GM23248 (cell line): ENCODE results near the gene TRPM7. TPM values are rescaled to one million over a fixed set of nuclear protein-coding genes. Genes with fewer than 3 reads are reported as not detected.

Experiments used
- DNase-seq: peaks from one replicate; pipeline ENCODE4 v3.0.0-alpha.2; 2015
- H2AFZ ChIP-seq: fragments of 200-600 bp; sonication (generic); 2 replicates; pipeline ENCODE4 v1.6.1; 2016; ENCODE audit warnings: antibody characterized with exemption
- H3F3A ChIP-seq: fragments of 200-600 bp; sonication (generic); 2 replicates; pipeline ENCODE4 v1.6.1; 2016; ENCODE audit warnings: mild to moderate bottlenecking, antibody characterized with exemption, mixed run types; ENCODE audit not compliant: insufficient read depth
- H3K27ac ChIP-seq: fragments of 200-600 bp; sonication (generic); 2 replicates; pipeline ENCODE4 v1.5.1; 2016; ENCODE audit warnings: mild to moderate bottlenecking
- H3K27me3 ChIP-seq: fragments of 200-600 bp; sonication (generic); replicated peaks from 2 replicates; pipeline ENCODE4 v1.6.1; 2016; ENCODE audit warnings: mild to moderate bottlenecking; ENCODE audit not compliant: insufficient read depth
- H3K36me3 ChIP-seq: fragments of 200-600 bp; sonication (generic); 2 replicates; pipeline ENCODE4 v1.6.1; 2016; ENCODE audit warnings: low read depth, mild to moderate bottlenecking
- H3K4me1 ChIP-seq: fragments of 200-600 bp; sonication (generic); 2 replicates; pipeline ENCODE4 v1.6.1; 2016; ENCODE audit warnings: mild to moderate bottlenecking; ENCODE audit not compliant: insufficient read depth
- H3K4me2 ChIP-seq: fragments of 200-600 bp; sonication (generic); one replicate; pipeline ENCODE4 v1.6.1; 2016; ENCODE audit warnings: mild to moderate bottlenecking; ENCODE audit not compliant: unreplicated experiment
- H3K4me3 ChIP-seq: fragments of 200-600 bp; sonication (generic); 2 replicates; pipeline ENCODE4 v1.5.1; 2016; ENCODE audit warnings: mild to moderate bottlenecking
- H3K79me2 ChIP-seq: fragments of 200-600 bp; sonication (generic); 2 replicates; pipeline ENCODE4 v1.6.1; 2016; ENCODE audit warnings: mild to moderate bottlenecking; ENCODE audit not compliant: insufficient read depth
- H3K9ac ChIP-seq: fragments of 200-600 bp; sonication (generic); 2 replicates; pipeline ENCODE4 v1.6.1; 2016; ENCODE audit warnings: mild to moderate bottlenecking
- H3K9me2 ChIP-seq: fragments of 200-600 bp; sonication (generic); 2 replicates; pipeline ENCODE4 v1.6.1; 2016; ENCODE audit warnings: mixed run types, mild to moderate bottlenecking, moderate library complexity; ENCODE audit not compliant: insufficient read depth
- H3K9me3 ChIP-seq: fragments of 200-600 bp; sonication (generic); one replicate; pipeline ENCODE4 v1.6.1; 2017; ENCODE audit warnings: low read depth
- H4K20me1 ChIP-seq: fragments of 200-600 bp; sonication (generic); 2 replicates; pipeline ENCODE4 v1.6.0; 2016; ENCODE audit not compliant: insufficient read depth
- EZH2 ChIP-seq: fragments of 200-600 bp; sonication (generic); IDR thresholded peaks from 2 replicates; pipeline ENCODE4 v1.6.1; 2018; ENCODE audit warnings: antibody characterized with exemption, mild to moderate bottlenecking; ENCODE audit not compliant: insufficient read depth, poor library complexity, severe bottlenecking
- EZH2phosphoT487 ChIP-seq: fragments of 200-600 bp; sonication (generic); IDR thresholded peaks from 2 replicates; pipeline ENCODE4 v1.6.1; 2018; ENCODE audit warnings: antibody characterized with exemption, moderate library complexity, mild to moderate bottlenecking, low read depth; ENCODE audit not compliant: insufficient read depth
- WGBS, 2 experiments: methylation state at CpG; one replicate each; pipeline ENCODE4 v1.1.6; 2015 to 2017; ENCODE audit warnings: low lambda C conversion rate in 2 of 2, low coverage in 1 of 2; ENCODE audit errors: missing lambda C conversion rate in 2 of 2; 5-methylcytosine and 5-hydroxymethylcytosine counted together
- in situ Hi-C: fragments of 300-500 bp; cut with MboI; formaldehyde crosslinking; loops from 2 replicates; pipeline ENCODE4 v1.15.0; 2020
- polyA plus RNA-seq: library from polyadenylated mRNA; unstranded; fragments of >200 nt; fragmentation: Nextera tagmentation; extraction: Ambion mirVana; gene quantifications from 2 replicates; pipeline ENCODE4 v1.2.1, GENCODE V29; 2016
- total RNA-seq: library from RNA; depleted of rRNA; stranded (reverse); fragments of >200 nt; shearing (Covaris generic); gene quantifications from 2 replicates; pipeline ENCODE4 v1.2.3, GENCODE V29; 2014

The TRPM7 gene
- total and polyA plus RNA-seq, 2 experiments from 2014 or later = 15.5 to 38.4 TPM

DNA sequence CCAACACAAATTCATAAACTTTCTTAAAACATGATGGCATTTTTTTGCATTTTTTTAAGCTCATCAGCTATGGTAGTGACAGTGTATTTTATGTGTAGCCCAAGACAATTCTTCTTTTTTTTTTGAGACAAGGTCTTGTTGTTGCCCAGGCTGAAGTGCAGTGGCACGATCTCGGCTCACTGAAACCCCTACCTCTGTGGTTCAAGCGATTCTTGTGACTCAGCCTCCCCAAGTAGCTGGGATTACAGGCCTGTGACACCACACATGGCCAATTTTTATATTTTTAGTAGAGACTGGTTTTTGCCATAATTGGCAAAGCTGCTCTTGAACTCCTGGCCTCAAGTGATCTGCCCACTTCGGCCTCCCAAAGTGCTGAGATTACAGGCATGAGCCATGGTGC lies 122.8 kb downstream of the TRPM7 start:
- H3K36me3 ChIP-seq = peaks cover 46% of the 10 kb centered on the region
- no peaks in the 10 kb centered on the region for H3K4me1 ChIP-seq
- 96 to 99% methylated on average over 4 of the region's 4 CpGs for WGBS, 2 experiments
- in situ Hi-C loops = no loop called here
- no peak for DNase-seq
- no peaks in the 10 kb centered on the region for H3K79me2 ChIP-seq
- H3K9me3 ChIP-seq = no peaks in the 10 kb centered on the region
- no peak overlapping the region for H2AFZ ChIP-seq
- TF ChIP-seq EZH2 (no peak), EZH2phosphoT487 (no peak)
- no peaks in the 10 kb centered on the region for H3K9me2 ChIP-seq
- no peak overlapping the region for H3K27ac ChIP-seq
- no peak overlapping the region for H3K4me2 ChIP-seq
- H3F3A ChIP-seq = peaks cover 5% of the 10 kb centered on the region
- H4K20me1 ChIP-seq = no peaks in the 10 kb centered on the region
- H3K4me3 ChIP-seq = no peak overlapping the region
- no peaks in the 10 kb centered on the region for H3K27me3 ChIP-seq
- H3K9ac ChIP-seq = no peak overlapping the region

- Histone ChIP-seq H4K20me1 (no peaks in the 10 kb centered on the region), H3F3A (peaks cover 5% of the 10 kb centered on the region), H2AFZ (no peak overlapping the region), H3K79me2 (no peaks in the 10 kb centered on the region), H3K4me3 (no peak overlapping the region), H3K4me2 (no peak overlapping the region), H3K27ac (no peak overlapping the region), H3K9me2 (no peaks in the 10 kb centered on the region), H3K9me3 (no peaks in the 10 kb centered on the region), H3K36me3 (peaks cover 39% of the 10 kb centered on the region), H3K27me3 (no peaks in the 10 kb centered on the region), H3K4me1 (no peaks in the 10 kb centered on the region), H3K9ac (no peak overlapping the region)
- WGBS, 2 experiments = 65 to 76% methylated on average over 4 of the region's 4 CpGs
- DNase-seq = peak; percentile 36
- TF ChIP-seq EZH2 (no peak), EZH2phosphoT487 (no peak)
- in situ Hi-C loops = no loop called here
These were observed 123.6 kb downstream of the TRPM7 start for GRCh38 chr15:50562735-50563640.

DNA sequence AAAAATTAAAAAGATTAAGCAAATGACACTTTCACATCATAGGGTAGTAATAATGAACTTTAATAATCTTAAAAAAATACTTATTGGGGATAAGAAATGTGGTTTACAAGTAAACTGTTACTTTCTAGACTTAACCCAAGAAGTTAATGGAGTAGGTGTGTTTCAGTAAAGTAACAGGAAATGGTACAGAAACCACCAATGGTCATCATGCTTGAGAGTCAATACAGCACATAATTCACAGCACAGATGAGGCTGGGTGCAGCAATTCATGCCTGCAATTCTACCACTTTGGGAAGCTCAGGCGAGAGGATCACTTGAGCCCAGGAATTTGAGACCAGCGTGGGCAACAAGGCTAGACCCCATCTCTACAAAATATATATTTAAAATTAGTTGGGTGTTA lies 128.6 kb downstream of the TRPM7 start:
- 87 to 88% methylated on average over 2 of the region's 2 CpGs for WGBS, 2 experiments
- H3K9ac ChIP-seq = no peak overlapping the region
- no peaks in the 10 kb centered on the region for H3K27me3 ChIP-seq
- no peaks in the 10 kb centered on the region for H3K79me2 ChIP-seq
- no peak for TF ChIP-seq EZH2
- TF ChIP-seq EZH2phosphoT487 = no peak
- peaks cover 4% of the 10 kb centered on the region; the same call in 1 of the 2 replicates for H3F3A ChIP-seq
- no peaks in the 10 kb centered on the region for H4K20me1 ChIP-seq
- no peaks in the 10 kb centered on the region for H3K4me1 ChIP-seq
- H3K4me2 ChIP-seq = no peak overlapping the region
- H3K27ac ChIP-seq = no peak overlapping the region
- no peak for DNase-seq
- no peaks in the 10 kb centered on the region for H3K9me2 ChIP-seq
- in situ Hi-C loops = no loop called here
- no peak overlapping the region for H2AFZ ChIP-seq
- H3K36me3 ChIP-seq = peaks cover 17% of the 10 kb centered on the region; the same call in 1 of the 2 replicates
- no peak overlapping the region for H3K4me3 ChIP-seq
- no peaks in the 10 kb centered on the region for H3K9me3 ChIP-seq

- H3F3A ChIP-seq = 0 out of 2 replicates have a peak, but pooled peaks cover 4% of the 10 kb centered on the region
- no peak overlapping the region for H2AFZ ChIP-seq
- no peak for DNase-seq
- H3K79me2 ChIP-seq = no peaks in the 10 kb centered on the region
- no peaks in the 10 kb centered on the region for H3K9me3 ChIP-seq
- TF ChIP-seq EZH2phosphoT487 (no peak), EZH2 (no peak)
- no peaks in the 10 kb centered on the region for H3K27me3 ChIP-seq
- H3K4me1 ChIP-seq = no peaks in the 10 kb centered on the region
- H3K36me3 ChIP-seq = peaks cover 13% of the 10 kb centered on the region; the same call in 1 of the 2 replicates
- no peaks in the 10 kb centered on the region for H3K9me2 ChIP-seq
- no peak overlapping the region for H3K4me3 ChIP-seq
- in situ Hi-C loops = no loop called here
- H4K20me1 ChIP-seq = no peaks in the 10 kb centered on the region
- no peak overlapping the region for H3K27ac ChIP-seq
- no peak overlapping the region for H3K9ac ChIP-seq
- WGBS, 2 experiments = 97 to 100% methylated on average over 2 of the region's 2 CpGs
- no peak overlapping the region for H3K4me2 ChIP-seq
These were observed 129.8 kb downstream of the TRPM7 start for GRCh38 chr15:50556642-50557371.
